Muscle layer of duodenum (tissue), 2 donors: ENCODE measurements around the gene HIVEP2.

ENCODE experiments used
- H3K27ac ChIP-seq: one replicate; pipeline ENCODE4 v1.7.0; 2013; ENCODE audit warnings: mild to moderate bottlenecking, low read length
- H3K27me3 ChIP-seq: one replicate; pipeline ENCODE4 v1.7.0; 2013; ENCODE audit warnings: low read depth, mild to moderate bottlenecking, control low read depth, low read length
- H3K36me3 ChIP-seq, 2 donors: one replicate each; pipeline ENCODE4 v1.7.0; 2013; ENCODE audit warnings: low read length in 2 of 2, control low read depth in 1 of 2, mild to moderate bottlenecking in 1 of 2; ENCODE audit not compliant: insufficient read depth in 2 of 2, control insufficient read depth in 1 of 2
- H3K4me1 ChIP-seq, 2 donors: one replicate each; pipeline ENCODE4 v1.7.0; 2013; ENCODE audit warnings: low read length in 2 of 2, mild to moderate bottlenecking in 2 of 2, control low read depth in 1 of 2, moderate library complexity in 1 of 2; ENCODE audit not compliant: insufficient read depth in 2 of 2, control insufficient read depth in 1 of 2
- H3K4me3 ChIP-seq, 2 donors: one replicate each; pipeline ENCODE4 v1.7.0; 2013; ENCODE audit warnings: low read length in 2 of 2, low read depth in 1 of 2, mild to moderate bottlenecking in 1 of 2
- H3K9me3 ChIP-seq, 2 donors: one replicate each; pipeline ENCODE4 v1.7.0; 2013; ENCODE audit warnings: low read length in 2 of 2, control low read depth in 1 of 2, mild to moderate bottlenecking in 1 of 2; ENCODE audit not compliant: control insufficient read depth in 1 of 2
- donor health status: healthy.

HIVEP2 gene

DNA sequence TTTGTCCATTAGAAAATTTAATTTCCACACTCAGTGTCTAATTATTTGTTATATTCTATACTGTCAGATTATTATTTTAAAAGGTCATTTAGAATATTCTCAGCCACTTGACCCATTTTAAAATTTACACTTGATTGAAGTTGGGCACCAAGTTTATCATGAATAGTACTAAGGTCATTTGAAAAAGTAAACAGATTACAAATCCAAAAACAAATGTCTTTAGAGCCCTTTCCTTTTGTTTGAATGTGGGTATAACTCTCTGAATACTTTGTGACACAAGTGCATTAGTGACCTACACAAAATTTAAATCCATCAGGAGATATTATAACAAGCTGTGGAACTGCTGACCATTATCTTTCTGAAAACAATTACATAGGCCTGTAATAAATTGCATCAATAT, 11.3 kb downstream of the HIVEP2 start:
- Histone ChIP-seq H3K27me3 (no peaks in the 10 kb centered on the region), H3K27ac (no peak overlapping the region), H3K4me3 (no peak overlapping the region), H3K9me3 (no peaks in the 10 kb centered on the region), H3K4me1 (peaks cover 17 to 20% of the 10 kb centered on the region in 2 donors), H3K36me3 (no peaks in the 10 kb centered on the region)

DNA sequence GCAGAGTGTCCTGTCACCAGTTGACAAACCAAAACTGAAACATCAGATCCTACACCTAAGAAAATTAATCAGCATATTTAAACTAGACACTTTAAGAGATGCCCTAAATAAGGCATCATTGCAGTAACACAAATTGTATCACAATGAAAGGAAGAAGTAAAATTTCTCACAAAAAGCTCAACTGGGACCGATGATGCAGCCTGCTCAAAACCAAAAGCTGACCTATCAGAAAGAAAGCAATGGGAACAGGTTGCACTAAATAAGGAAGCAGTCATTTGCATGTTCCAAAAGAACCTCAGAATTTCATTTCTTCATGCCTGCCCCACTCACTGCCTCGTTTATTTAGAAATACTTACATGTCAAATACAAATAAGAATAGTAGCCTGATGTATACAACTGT, 12.1 kb downstream of the HIVEP2 start:
- no peaks in the 10 kb centered on the region for H3K9me3 ChIP-seq
- H3K27ac ChIP-seq: no peak overlapping the region
- no peak overlapping the region for H3K4me3 ChIP-seq
- no peaks in the 10 kb centered on the region for H3K36me3 ChIP-seq
- H3K4me1 ChIP-seq: peaks cover 12 to 15% of the 10 kb centered on the region in 2 donors
- no peaks in the 10 kb centered on the region for H3K27me3 ChIP-seq

DNA sequence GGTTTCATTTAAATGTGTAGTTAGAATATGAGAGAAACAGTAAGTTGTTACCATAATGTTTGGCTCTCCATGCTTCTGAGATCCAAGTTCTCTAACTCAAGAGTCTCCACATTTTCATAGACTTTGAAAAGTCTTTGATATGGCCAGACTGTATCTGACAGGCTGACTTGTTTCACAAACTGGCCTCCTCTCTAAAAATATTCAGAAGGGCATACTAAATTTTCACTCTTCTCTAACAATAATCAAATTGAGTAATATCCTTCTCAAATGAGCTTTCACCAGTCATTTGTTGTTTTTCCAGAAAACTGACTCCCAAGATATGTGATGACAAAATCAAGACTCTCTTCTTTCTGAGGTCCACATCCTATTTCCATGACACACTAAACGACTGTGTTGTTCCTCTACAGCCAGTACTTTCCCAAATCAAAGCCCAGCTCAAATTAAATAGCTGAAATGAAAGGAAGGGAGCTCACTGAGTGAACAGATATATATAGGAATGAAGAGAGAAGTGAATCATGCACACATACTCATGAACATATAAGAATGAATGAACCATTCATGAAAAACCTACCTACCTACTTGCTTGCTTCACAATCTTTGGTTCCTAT, 15.1 kb downstream of the HIVEP2 start:
- Histone ChIP-seq H3K9me3 (no peaks in the 10 kb centered on the region), H3K36me3 (no peaks in the 10 kb centered on the region), H3K27me3 (no peaks in the 10 kb centered on the region), H3K4me3 (no peak overlapping the region), H3K27ac (no peak overlapping the region), H3K4me1 (peaks cover 12 to 18% of the 10 kb centered on the region in 2 donors)

DNA sequence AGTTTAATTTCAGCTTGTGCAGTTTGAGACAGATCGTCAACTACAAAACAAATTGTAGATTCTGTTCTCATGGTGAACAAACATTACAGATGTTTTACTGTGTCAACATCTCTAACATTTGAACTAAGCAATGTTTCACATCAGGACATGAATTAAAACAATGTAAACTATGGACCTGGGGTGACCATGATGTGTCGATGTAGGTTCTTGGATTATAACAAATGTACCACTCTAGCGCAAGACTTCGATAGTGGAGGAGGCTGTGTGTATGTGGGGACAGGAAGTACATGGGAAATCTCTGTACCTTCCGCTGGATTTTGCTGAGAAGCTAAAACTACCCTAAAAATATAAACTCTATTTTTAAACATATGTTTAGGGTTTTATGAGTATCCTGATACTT, 17.1 kb downstream of the HIVEP2 start:
- H3K4me3 ChIP-seq: peak overlapping the region in 1 of 2 donors; percentile 74

DNA sequence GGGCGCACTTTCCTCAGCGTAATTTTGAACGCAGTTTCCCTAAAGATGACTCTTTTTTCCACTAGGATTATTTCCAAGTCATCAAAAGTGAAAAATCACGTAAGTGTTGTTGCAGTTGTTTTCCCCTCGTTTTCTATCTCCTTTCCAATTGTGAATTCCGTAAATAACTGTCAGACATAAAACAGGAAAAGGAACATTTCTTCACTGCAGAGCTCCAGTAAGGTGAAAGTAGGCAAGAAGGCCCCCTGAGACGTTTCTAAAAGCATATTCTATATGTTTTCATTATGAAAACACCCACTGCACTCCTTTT, 17.8 kb downstream of the HIVEP2 start:
- H3K27me3 ChIP-seq: no peaks in the 10 kb centered on the region
- no peaks in the 10 kb centered on the region for H3K36me3 ChIP-seq
- no peaks in the 10 kb centered on the region for H3K9me3 ChIP-seq
- peak overlapping the region; percentile 70 to 74 for H3K4me3 ChIP-seq
- H3K4me1 ChIP-seq: peaks cover 0 to 6% of the 10 kb centered on the region in 2 donors
- H3K27ac ChIP-seq: peak overlapping the region; percentile 89

More for the DNA sequence above, 17.1 kb downstream of the HIVEP2 start:
- Histone ChIP-seq H3K36me3 (no peaks in the 10 kb centered on the region), H3K4me1 (peaks cover 0 to 6% of the 10 kb centered on the region in 2 donors), H3K9me3 (no peaks in the 10 kb centered on the region), H3K27me3 (no peaks in the 10 kb centered on the region), H3K27ac (peak overlapping the region; percentile 89)

DNA sequence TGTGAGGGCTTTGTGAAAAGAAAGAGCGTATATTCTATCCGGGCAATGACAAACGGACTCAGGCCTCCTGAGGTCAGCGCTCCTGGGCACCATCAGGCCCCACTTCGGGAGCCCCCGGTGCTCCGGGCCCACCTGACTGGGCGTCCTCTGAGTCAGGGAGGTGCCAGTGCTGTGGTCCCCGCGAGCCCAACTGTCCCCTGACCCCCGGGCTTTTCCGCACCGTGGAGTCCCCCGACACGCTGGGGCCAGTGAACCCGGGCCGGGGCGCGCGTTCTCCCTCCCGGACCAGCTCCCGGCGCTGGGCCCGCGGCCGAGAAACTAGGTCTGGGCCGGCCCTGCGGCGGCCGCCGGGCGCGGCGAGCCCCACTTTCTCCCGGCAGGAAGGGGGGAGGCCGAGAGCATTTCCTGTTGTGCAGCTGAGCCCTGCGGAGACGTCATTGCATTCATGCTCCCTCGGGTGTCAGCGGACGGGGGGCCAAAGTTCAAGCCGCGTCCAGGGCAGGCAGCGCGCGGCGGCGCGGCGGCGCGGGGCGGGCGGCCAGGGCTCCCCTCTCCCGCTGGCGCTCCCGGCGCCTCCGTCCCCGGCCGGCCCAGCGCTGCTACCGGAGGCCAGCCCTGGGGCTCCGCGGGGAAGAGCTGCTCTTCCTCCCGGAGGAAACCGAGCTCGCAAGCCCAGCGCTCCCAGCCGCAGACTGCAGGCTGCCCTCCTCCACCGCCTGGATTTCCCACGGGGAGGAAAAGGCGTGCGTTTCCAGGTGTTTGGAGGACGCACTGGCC, 18.3 kb downstream of the HIVEP2 start:
- H3K36me3 ChIP-seq: no peaks in the 10 kb centered on the region
- H3K27me3 ChIP-seq: no peaks in the 10 kb centered on the region
- peak overlapping the region; percentile 70 to 74 for H3K4me3 ChIP-seq

DNA sequence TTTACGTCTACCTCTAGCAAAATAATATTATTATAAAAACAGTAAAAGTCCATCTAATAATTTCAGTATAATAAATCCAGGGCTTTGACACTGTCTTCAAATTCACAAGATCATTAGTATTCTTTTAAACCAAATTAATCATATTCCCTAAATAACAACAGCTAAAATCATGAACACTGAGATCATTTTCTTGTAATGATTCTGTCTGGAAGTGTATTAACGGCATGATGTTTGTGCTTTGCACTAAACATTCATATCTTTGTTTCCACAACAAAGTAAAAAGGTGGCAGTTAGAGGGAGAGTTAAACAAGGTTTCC, 18.8 kb downstream of the HIVEP2 start:
- H3K36me3 ChIP-seq: no peaks in the 10 kb centered on the region
- H3K4me1 ChIP-seq: peaks cover 0 to 6% of the 10 kb centered on the region in 2 donors
- H3K9me3 ChIP-seq: no peaks in the 10 kb centered on the region
- H3K27ac ChIP-seq: peak overlapping the region; percentile 89
- peak overlapping the region; percentile 55 to 70 for H3K4me3 ChIP-seq
- no peaks in the 10 kb centered on the region for H3K27me3 ChIP-seq

More for the DNA sequence above, 18.3 kb downstream of the HIVEP2 start:
- Histone ChIP-seq H3K27ac (peak overlapping the region; percentile 89), H3K9me3 (no peaks in the 10 kb centered on the region), H3K4me1 (peaks cover 0 to 6% of the 10 kb centered on the region in 2 donors)

DNA sequence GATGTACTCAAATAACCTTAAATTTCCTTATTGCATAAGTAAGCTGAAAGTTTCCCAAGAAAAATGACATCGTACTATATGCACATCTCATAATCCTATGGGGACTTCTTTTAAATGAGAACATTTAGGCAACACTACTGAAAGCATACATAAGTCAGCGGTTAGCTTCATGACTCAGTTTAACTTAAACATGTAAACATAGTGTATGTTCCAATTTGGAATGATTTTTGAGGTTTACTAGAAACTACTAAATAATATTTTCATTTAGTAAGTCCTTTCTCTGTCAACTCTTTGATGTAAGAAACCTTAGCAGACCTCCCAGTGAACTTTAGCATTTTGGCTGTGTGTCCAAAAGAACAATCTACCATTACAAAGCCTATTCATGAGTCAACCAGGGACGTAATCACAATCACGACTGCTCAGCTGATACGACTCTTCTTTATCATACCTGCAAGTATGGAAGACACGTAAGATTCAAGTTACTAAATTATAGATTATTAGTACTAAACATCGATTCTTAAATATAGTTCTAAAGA, 19.3 kb downstream of the HIVEP2 start:
- H3K4me1 ChIP-seq: peaks cover 0 to 6% of the 10 kb centered on the region in 2 donors
- no peak overlapping the region for H3K4me3 ChIP-seq
- H3K27ac ChIP-seq: no peak overlapping the region
- no peaks in the 10 kb centered on the region for H3K36me3 ChIP-seq
- H3K9me3 ChIP-seq: no peaks in the 10 kb centered on the region
- no peaks in the 10 kb centered on the region for H3K27me3 ChIP-seq

DNA sequence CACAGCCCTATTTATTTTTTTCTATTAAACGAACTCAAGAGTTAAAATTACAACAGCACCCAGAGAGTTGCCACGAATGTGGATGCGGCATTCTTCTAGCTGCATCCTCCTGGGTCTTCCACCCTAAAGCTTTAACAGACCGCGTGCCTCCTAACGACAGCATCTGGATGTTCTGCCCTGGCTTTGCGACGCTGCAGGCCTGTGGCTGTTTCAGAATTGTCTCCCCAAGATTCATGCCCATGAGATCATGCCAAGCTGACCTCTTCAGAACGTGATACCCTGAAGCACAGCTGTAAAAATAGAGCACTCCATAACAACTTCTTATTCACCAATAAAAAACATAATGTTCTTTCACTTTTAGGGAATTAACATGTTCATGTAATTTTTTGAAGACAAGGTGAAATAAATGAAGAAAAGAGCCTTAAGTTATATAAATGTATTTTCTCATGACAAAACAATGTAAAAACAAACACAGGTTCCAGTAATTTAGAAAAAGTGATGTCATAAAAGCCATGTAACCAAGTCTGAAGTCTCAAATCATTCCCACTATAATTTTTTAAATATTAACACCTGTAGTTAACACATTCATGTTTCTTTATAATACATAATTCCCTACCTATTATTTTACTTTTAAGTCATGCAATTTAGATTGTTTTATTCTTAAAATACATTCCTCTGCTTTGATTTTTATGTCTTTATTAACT, 26.5 kb downstream of the HIVEP2 start:
- Histone ChIP-seq H3K27ac (no peak overlapping the region), H3K27me3 (no peaks in the 10 kb centered on the region), H3K36me3 (no peaks in the 10 kb centered on the region), H3K4me3 (no peak overlapping the region), H3K4me1 (peaks cover 0 to 4% of the 10 kb centered on the region in 2 donors), H3K9me3 (no peaks in the 10 kb centered on the region)

DNA sequence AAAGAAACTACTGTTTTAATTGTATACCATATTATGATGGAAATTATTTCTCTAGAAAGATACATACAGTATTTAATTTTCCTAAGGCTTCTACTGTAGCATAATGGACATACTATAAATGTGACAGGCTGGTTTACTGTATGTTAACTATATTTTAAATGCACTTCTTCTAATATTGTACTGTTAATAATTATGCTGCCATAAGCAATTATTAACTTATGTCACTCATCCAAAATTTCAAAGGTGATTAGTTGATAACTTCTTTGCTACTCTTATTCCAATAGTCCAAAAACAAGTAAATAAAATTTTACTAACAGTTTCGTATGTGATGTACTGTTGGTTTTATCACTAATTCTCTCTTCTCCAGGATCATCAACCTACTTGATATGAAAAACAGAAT, 28.1 kb downstream of the HIVEP2 start:
- Histone ChIP-seq H3K27me3 (no peaks in the 10 kb centered on the region), H3K9me3 (no peaks in the 10 kb centered on the region), H3K27ac (no peak overlapping the region), H3K4me3 (no peak overlapping the region), H3K4me1 (peaks cover 0 to 4% of the 10 kb centered on the region in 2 donors), H3K36me3 (no peaks in the 10 kb centered on the region)

DNA sequence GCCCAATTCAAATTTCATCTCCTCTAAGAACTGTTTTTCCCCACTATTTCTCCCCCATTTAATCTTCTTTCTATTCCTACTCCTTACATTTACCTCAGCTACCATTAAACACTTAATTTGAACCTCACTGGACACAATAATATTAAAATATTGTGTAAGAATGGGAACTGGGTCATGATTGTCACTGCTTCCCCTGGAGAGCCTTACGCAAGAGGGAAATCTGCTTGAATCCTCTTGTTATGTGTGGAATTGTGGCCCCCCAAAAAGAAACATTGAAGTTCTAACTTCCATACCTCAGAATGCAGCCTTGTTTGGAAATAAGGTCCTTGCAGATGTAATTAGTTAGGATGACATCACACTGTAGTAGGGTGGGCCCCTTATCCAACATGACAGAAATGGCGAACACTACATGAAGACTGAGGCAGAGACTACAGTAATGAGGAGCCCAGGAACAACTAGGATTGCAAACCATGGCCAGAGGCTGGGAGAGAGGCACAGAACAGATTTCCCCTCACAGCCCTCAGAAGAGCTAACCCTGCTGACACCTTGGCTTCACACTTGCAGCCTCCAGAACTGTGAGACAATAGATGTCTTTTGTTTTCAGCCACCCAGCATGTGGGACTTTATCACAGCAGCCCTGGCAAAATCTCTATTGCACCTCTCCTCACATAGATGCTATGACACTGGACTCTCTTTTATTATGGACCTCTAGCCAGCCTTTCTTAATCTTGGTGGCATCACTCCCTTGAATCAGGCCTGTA, 29.9 kb downstream of the HIVEP2 start:
- Histone ChIP-seq H3K9me3 (no peaks in the 10 kb centered on the region), H3K4me1 (peaks cover 0 to 4% of the 10 kb centered on the region in 2 donors), H3K27me3 (no peaks in the 10 kb centered on the region), H3K4me3 (no peak overlapping the region), H3K36me3 (no peaks in the 10 kb centered on the region), H3K27ac (no peak overlapping the region)
